NB4 (cell line): Measurements from ENCODE around the gene CCDC51.

Experiments
- DNase-seq: peaks from one replicate; pipeline ENCODE4 v3.0.0; 2010; ENCODE audit warnings: low read depth
- H3K4me3 ChIP-seq: one replicate; pipeline ENCODE4 v1.5.1; 2011; ENCODE audit warnings: mild to moderate bottlenecking, low read depth, low read length, moderate library complexity
- MAX ChIP-seq: IDR thresholded peaks from 2 replicates; pipeline ENCODE4 v1.6.1; 2011; ENCODE audit warnings: low read depth, low read length
- MYC ChIP-seq: IDR thresholded peaks from 2 replicates; pipeline ENCODE4 v1.6.1; 2011; ENCODE audit warnings: low read depth, low read length
- POLR2A ChIP-seq: IDR thresholded peaks from 2 replicates; pipeline ENCODE4 v1.6.1; 2011; ENCODE audit warnings: mild to moderate bottlenecking; ENCODE audit not compliant: insufficient read length; ENCODE audit errors: extremely low read depth
- TF ChIP-seq, protein P1 (sequence below): IDR thresholded peaks from one replicate; pipeline ENCODE4 v1.5.1; 2012; ENCODE audit warnings: low read depth, low read length

Gene CCDC51

GRCh38 chr3:48433472-48434118 lies 6.3 kb downstream of the CCDC51 start:
- no peak for DNase-seq
- TF ChIP-seq, protein P1, sequence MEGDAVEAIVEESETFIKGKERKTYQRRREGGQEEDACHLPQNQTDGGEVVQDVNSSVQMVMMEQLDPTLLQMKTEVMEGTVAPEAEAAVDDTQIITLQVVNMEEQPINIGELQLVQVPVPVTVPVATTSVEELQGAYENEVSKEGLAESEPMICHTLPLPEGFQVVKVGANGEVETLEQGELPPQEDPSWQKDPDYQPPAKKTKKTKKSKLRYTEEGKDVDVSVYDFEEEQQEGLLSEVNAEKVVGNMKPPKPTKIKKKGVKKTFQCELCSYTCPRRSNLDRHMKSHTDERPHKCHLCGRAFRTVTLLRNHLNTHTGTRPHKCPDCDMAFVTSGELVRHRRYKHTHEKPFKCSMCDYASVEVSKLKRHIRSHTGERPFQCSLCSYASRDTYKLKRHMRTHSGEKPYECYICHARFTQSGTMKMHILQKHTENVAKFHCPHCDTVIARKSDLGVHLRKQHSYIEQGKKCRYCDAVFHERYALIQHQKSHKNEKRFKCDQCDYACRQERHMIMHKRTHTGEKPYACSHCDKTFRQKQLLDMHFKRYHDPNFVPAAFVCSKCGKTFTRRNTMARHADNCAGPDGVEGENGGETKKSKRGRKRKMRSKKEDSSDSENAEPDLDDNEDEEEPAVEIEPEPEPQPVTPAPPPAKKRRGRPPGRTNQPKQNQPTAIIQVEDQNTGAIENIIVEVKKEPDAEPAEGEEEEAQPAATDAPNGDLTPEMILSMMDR: no peak
- TF ChIP-seq MAX (no peak), MYC (no peak), POLR2A (no peak)
- H3K4me3 ChIP-seq: no peak overlapping the region

GRCh38 chr3:48432411-48433371 lies 7.2 kb downstream of the CCDC51 start:
- TF ChIP-seq MYC: no peak
- TF ChIP-seq, protein P1: peak; percentile 23
- TF ChIP-seq POLR2A: no peak
- TF ChIP-seq MAX: no peak
- H3K4me3 ChIP-seq: no peak overlapping the region
- DNase-seq: peak; percentile 44

GRCh38 chr3:48431224-48432029 lies 8.5 kb downstream of the CCDC51 start:
- DNase-seq: no peak
- no peak overlapping the region for H3K4me3 ChIP-seq
- TF ChIP-seq MYC (no peak), MAX (no peak), POLR2A (no peak)
- TF ChIP-seq, protein P1: no peak

DNA sequence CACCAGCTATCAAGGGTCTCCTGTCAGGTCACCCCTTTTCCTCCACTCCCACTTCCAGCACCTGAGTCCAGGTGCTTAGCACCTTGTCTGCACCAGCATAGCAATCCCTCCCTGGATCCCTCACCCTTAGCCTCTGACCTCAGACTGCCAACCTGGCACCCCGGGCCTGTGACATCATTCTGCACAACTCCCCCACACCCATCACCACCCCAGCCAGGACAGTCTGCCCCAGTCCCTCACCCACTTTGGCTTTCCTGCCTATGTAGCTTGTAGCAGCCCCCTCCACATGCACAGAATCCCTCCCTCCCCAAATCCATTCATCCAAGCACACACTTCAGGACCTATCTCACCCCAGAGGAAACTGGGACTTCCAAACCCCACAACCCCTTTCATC lies 9.2 kb downstream of the CCDC51 start:
- no peak for DNase-seq
- no peak for TF ChIP-seq MYC
- TF ChIP-seq MAX: no peak
- TF ChIP-seq, protein P1: no peak
- no peak for TF ChIP-seq POLR2A
- H3K4me3 ChIP-seq: no peak overlapping the region

GRCh38 chr3:48429960-48430707 lies 9.8 kb downstream of the CCDC51 start, which contains the start of gene PLXNB1:
PLXNB1 (minus strand) TSS chr3:48430086; CDS start chr3:48424611, 5,475 bp downstream.
- peak; percentile 43 for TF ChIP-seq POLR2A
- TF ChIP-seq, protein P1: no peak
- peak; percentile 69 for TF ChIP-seq MYC
- TF ChIP-seq MAX: peak; percentile 40
- peak; percentile 84 for DNase-seq
- peak within 1 kb of the TSS; percentile 49 for H3K4me3 ChIP-seq
